Activated CD4-positive, CD25-positive, alpha-beta regulatory T cell treated with anti-CD3 and anti-CD28 coated beads, Interleukin-2, amount 50 U/mL, for 72 hours (primary cell): ENCODE results near the gene TRIM44.
"Not testable (repeated sequence)": the region's sequence is repeated elsewhere in the genome, so short reads cannot be mapped to it uniquely, and the experiment has no call there.

Experiments used
- DNase-seq: peaks from one replicate; pipeline ENCODE4 v3.0.0; 2021

Gene TRIM44

GRCh38 chr11:35763765-35764164, 101.2 kb downstream of the TRIM44 start:
- no peak for DNase-seq

GRCh38 chr11:35764417-35764816, 101.8 kb downstream of the TRIM44 start:
- DNase-seq: no peak

- no peak for DNase-seq
Observed at GRCh38 chr11:35765211-35765610, 102.6 kb downstream of the TRIM44 start.

GRCh38 chr11:35766651-35767050, 104.1 kb downstream of the TRIM44 start:
- DNase-seq: no peak

- DNase-seq: not testable (repeated sequence)
Observed at GRCh38 chr11:35770425-35770824, 107.8 kb downstream of the TRIM44 start.

GRCh38 chr11:35771722-35772121, 109.1 kb downstream of the TRIM44 start:
- DNase-seq: no peak

GRCh38 chr11:35777241-35777640, 114.7 kb downstream of the TRIM44 start:
- not testable (repeated sequence) for DNase-seq

GRCh38 chr11:35778943-35779342, 116.4 kb downstream of the TRIM44 start:
- not testable (repeated sequence) for DNase-seq

- no peak for DNase-seq
Observed at GRCh38 chr11:35779409-35779808, 116.8 kb downstream of the TRIM44 start.

GRCh38 chr11:35780951-35781860, 118.6 kb downstream of the TRIM44 start:
- DNase-seq: no peak

- DNase-seq: no peak
Observed at GRCh38 chr11:35781861-35782470, 119.4 kb downstream of the TRIM44 start.

GRCh38 chr11:35783809-35784208, 121.2 kb downstream of the TRIM44 start:
- DNase-seq: no peak

- DNase-seq: no peak
Observed at GRCh38 chr11:35784699-35785098, 122.1 kb downstream of the TRIM44 start.

GRCh38 chr11:35785287-35786167, 123.0 kb downstream of the TRIM44 start:
- no peak for DNase-seq

GRCh38 chr11:35786188-35786587, 123.6 kb downstream of the TRIM44 start:
- DNase-seq: no peak

- DNase-seq: no peak
Observed at GRCh38 chr11:35787013-35787504, 124.5 kb downstream of the TRIM44 start.

- DNase-seq: no peak
Observed at GRCh38 chr11:35787626-35788025, 125.1 kb downstream of the TRIM44 start.

- DNase-seq: no peak
Observed at GRCh38 chr11:35791088-35791958, 128.7 kb downstream of the TRIM44 start.

- no peak for DNase-seq
Observed at GRCh38 chr11:35792148-35792845, 129.7 kb downstream of the TRIM44 start.

GRCh38 chr11:35792846-35793192, 130.2 kb downstream of the TRIM44 start:
- DNase-seq: no peak

GRCh38 chr11:35794333-35794732, 131.8 kb downstream of the TRIM44 start:
- DNase-seq: no peak

- no peak for DNase-seq
Observed at GRCh38 chr11:35794850-35795249, 132.3 kb downstream of the TRIM44 start.
